ENCODE data around the gene ZNF333. TPM values are rescaled to one million over a fixed set of nuclear protein-coding genes. Genes with fewer than 3 reads are reported as not detected.

The ZNF333 gene
- total and polyA plus RNA-seq, 4 donors: 10.7 to 28.1 (median 16.6) TPM

DNA sequence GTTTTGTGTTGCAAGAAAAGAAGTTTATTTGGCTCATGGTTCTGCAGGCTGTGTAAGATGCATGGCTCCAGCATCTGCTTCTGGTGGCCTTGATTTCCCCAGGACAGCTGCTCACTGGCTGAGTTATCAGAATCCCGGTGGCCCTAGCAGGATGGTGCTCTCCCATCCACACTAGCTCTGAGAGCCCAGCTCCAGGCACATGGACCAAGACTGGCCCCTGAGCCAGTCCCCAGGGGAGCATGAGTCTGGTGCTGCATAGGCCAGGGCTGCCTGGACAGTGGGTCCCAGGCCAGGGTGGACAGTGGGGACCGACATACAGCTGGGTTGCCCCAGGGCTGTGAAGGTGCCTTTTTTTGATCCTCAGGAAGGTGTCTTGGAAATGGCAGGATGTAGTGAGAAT, 78.2 kb downstream of the ZNF333 start:
- 84 to 95% methylated on average over 2 of the region's 2 CpGs for WGBS, 2 donors
- Histone ChIP-seq H3K9ac (ENCODE audit: insufficient read depth in 1 of 2, low read length in 2 of 2) (no peak overlapping the region), H3K4me1 (ENCODE audit: control insufficient read depth in 5 of 5, insufficient read depth in 5 of 5, low read length in 5 of 5) (peaks cover 0 to 1% (median 0%) of the 10 kb centered on the region in 5 donors), H3K4me3 (no peak overlapping the region), H3K9me3 (ENCODE audit: control insufficient read depth in 4 of 4, insufficient read depth in 3 of 4, low read length in 3 of 4) (peaks cover 0 to 10% (median 0%) of the 10 kb centered on the region in 4 donors), H3K36me3 (ENCODE audit: control insufficient read depth in 4 of 4, insufficient read depth in 4 of 4, low read length in 4 of 4) (no peaks in the 10 kb centered on the region), H3K27me3 (ENCODE audit: control insufficient read depth in 3 of 3, insufficient read depth in 3 of 3, low read length in 2 of 3) (no peaks in the 10 kb centered on the region), H3K27ac (ENCODE audit: low read depth in 1 of 2, low read length in 1 of 2) (no peak overlapping the region)
- no peak for TF ChIP-seq CTCF (IDR thresholded peaks at IDR 0.05; ENCODE audit: control extremely low read depth, extremely low read depth)
- ATAC-seq (ENCODE audit: insufficient read depth, low FRiP score) (no peak), DNase-seq (no peak)

- H3K27me3 ChIP-seq (ENCODE audit: control insufficient read depth in 3 of 3, insufficient read depth in 3 of 3, low read length in 2 of 3): no peaks in the 10 kb centered on the region
- no peaks in the 10 kb centered on the region for H3K36me3 ChIP-seq (ENCODE audit: control insufficient read depth in 4 of 4, insufficient read depth in 4 of 4, low read length in 4 of 4)
- DNase-seq (no peak), ATAC-seq (ENCODE audit: insufficient read depth, low FRiP score) (no peak)
- H3K9ac ChIP-seq (ENCODE audit: insufficient read depth in 1 of 2, low read length in 2 of 2): no peak overlapping the region
- H3K4me1 ChIP-seq (ENCODE audit: control insufficient read depth in 5 of 5, insufficient read depth in 5 of 5, low read length in 5 of 5): peaks cover 0 to 1% (median 0%) of the 10 kb centered on the region in 5 donors
- peaks cover 0 to 10% (median 0%) of the 10 kb centered on the region in 4 donors for H3K9me3 ChIP-seq (ENCODE audit: control insufficient read depth in 4 of 4, insufficient read depth in 3 of 4, low read length in 3 of 4)
- WGBS, 2 donors: 81 to 89% methylated on average over 5 of the region's 5 CpGs
- H3K27ac ChIP-seq (ENCODE audit: low read depth in 1 of 2, low read length in 1 of 2): no peak overlapping the region
- no peak for TF ChIP-seq CTCF (IDR thresholded peaks at IDR 0.05; ENCODE audit: control extremely low read depth, extremely low read depth)
- no peak overlapping the region for H3K4me3 ChIP-seq
Observed at GRCh38 chr19:14769201-14769600, 79.4 kb downstream of the ZNF333 start.

- Histone ChIP-seq H3K4me3 (no peak overlapping the region), H3K27me3 (ENCODE audit: control insufficient read depth in 3 of 3, insufficient read depth in 3 of 3, low read length in 2 of 3) (no peaks in the 10 kb centered on the region), H3K4me1 (ENCODE audit: control insufficient read depth in 5 of 5, insufficient read depth in 5 of 5, low read length in 5 of 5) (peaks cover 0 to 1% (median 0%) of the 10 kb centered on the region in 5 donors), H3K36me3 (ENCODE audit: control insufficient read depth in 4 of 4, insufficient read depth in 4 of 4, low read length in 4 of 4) (no peaks in the 10 kb centered on the region), H3K9me3 (ENCODE audit: control insufficient read depth in 4 of 4, insufficient read depth in 3 of 4, low read length in 3 of 4) (peaks cover 0 to 8% (median 0%) of the 10 kb centered on the region in 4 donors), H3K9ac (ENCODE audit: insufficient read depth in 1 of 2, low read length in 2 of 2) (no peak overlapping the region), H3K27ac (ENCODE audit: low read depth in 1 of 2, low read length in 1 of 2) (no peak overlapping the region)
- no peak for TF ChIP-seq CTCF (IDR thresholded peaks at IDR 0.05; ENCODE audit: control extremely low read depth, extremely low read depth)
- 73 to 79% methylated on average over 5 of the region's 5 CpGs for WGBS, 2 donors
- DNase-seq (no peak), ATAC-seq (ENCODE audit: insufficient read depth, low FRiP score) (no peak)
Observed at GRCh38 chr19:14770136-14770535, 80.3 kb downstream of the ZNF333 start.

Measured in lung (tissue), 12 donors.